ENCODE measurements around the gene ITGA11.

The ITGA11 gene

DNA sequence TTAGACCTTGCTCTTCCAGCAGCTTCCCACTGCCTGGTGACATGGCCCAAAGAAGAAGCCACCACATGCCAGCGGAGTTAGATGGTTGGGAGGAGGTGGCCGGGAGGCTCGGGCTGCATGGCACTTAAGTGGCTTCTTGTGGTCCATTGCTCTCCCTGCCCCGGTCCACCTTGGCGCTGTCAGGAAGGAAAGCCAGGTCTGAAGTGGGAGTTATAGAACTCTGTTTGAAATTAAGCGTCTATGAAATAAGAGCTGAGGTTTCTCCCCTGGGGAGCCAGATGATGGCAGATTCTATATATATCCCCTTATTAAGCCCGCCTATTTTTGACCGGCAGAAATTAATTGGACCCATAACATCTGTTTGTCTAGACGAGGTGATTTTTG, 61.2 kb downstream of the ITGA11 start:
- Histone ChIP-seq H3K27ac (ENCODE audit: low read length) (no peak overlapping the region), H3K9ac (ENCODE audit: low read length in 2 of 2) (no peak overlapping the region), H3K9me3 (ENCODE audit: control insufficient read depth in 2 of 2, low read length in 2 of 2) (no peaks in the 10 kb centered on the region), H3K4me3 (ENCODE audit: low read length in 2 of 2) (no peak overlapping the region), H3K36me3 (ENCODE audit: control insufficient read depth in 2 of 2, insufficient read depth in 2 of 2, low read length in 2 of 2) (no peaks in the 10 kb centered on the region), H3K27me3 (ENCODE audit: control insufficient read depth in 1 of 2, insufficient read depth in 2 of 2, low read length in 2 of 2) (no peaks in the 10 kb centered on the region), H3K4me1 (ENCODE audit: control insufficient read depth, insufficient read depth, low read length) (peaks cover 11% of the 10 kb centered on the region)

DNA sequence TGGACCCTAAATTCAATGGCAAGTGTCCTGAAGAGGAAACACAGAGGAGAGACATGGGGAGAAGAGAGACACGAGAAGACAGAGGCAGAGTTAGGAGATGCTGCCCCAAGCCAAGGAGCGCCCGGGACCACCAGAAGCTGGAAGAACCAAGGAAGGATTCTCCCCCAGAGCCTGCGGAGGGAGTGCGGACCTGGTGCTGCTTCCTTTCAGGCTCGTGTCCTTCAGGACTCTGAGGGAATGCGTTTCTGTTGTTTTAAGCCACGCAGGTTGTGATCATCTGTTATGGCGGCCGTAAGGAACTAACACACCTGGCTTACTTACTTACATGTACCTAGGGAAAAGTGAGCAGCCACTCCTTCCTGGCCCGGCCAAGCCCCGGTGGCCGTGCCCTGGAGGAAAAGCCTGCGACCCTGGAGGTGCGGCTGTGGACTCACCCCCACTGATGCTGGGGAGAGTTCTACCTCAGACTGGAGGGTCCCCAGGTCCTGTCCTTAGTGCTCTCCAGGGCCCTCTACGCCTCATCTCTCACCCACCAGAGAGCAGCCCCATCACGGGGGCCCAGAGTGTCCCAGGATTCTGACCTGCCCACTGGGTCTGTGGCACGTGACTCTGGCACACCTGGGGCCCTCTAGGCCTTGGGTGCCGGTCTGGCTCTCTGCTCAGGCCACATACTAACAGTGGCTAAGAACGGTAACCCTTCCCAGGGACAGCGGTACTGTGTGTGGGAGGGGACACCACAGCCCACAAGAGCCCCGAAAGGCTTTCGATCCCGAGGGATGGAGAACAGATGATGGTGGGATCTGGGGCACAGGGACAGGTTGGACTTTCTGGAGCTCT, 61.8 kb downstream of the ITGA11 start:
- Histone ChIP-seq H3K9ac (ENCODE audit: low read length in 2 of 2) (no peak overlapping the region), H3K9me3 (ENCODE audit: control insufficient read depth in 2 of 2, low read length in 2 of 2) (no peaks in the 10 kb centered on the region), H3K27me3 (ENCODE audit: control insufficient read depth in 1 of 2, insufficient read depth in 2 of 2, low read length in 2 of 2) (no peaks in the 10 kb centered on the region), H3K4me3 (ENCODE audit: low read length in 2 of 2) (no peak overlapping the region), H3K36me3 (ENCODE audit: control insufficient read depth in 2 of 2, insufficient read depth in 2 of 2, low read length in 2 of 2) (no peaks in the 10 kb centered on the region), H3K4me1 (ENCODE audit: control insufficient read depth, insufficient read depth, low read length) (peaks cover 16% of the 10 kb centered on the region), H3K27ac (ENCODE audit: low read length) (no peak overlapping the region)

DNA sequence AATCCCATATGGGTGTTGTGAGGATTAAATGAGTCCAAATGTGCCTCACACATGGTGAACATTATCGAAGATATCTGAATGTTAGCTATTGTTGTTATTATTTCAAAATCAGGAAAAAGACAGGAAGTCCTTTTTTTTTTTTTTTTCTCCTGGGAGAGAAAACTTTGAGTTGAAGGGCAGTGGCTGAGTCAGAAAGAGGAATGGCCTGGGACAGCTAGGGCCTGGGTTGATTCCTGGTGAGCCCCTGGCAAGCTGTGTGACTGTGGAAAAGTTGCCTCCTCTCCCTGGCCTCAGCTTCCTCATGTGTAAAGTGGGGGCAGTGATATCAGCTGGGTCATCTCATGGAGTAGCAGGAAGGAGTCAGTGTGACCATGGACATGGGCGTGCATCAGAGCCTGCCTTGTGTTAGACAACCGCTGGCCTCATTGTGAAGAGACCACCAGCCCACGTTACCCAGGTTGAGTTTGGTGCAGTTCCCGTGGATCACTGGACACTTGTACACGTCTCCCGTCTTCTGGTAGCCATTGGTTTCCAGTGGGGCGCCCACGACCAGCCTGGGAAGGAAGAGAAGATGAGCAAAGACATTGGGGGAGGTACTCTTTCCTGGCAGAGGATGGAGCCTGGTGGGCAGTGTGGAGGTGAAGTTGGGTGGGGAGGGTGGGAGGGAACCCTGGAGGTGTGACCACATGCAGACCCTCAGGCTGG, 63.1 kb downstream of the ITGA11 start:
- Histone ChIP-seq H3K36me3 (ENCODE audit: control insufficient read depth in 2 of 2, insufficient read depth in 2 of 2, low read length in 2 of 2) (no peaks in the 10 kb centered on the region), H3K27me3 (ENCODE audit: control insufficient read depth in 1 of 2, insufficient read depth in 2 of 2, low read length in 2 of 2) (no peaks in the 10 kb centered on the region), H3K9me3 (ENCODE audit: control insufficient read depth in 2 of 2, low read length in 2 of 2) (no peaks in the 10 kb centered on the region), H3K4me3 (ENCODE audit: low read length in 2 of 2) (no peak overlapping the region), H3K9ac (ENCODE audit: low read length in 2 of 2) (no peak overlapping the region), H3K4me1 (ENCODE audit: control insufficient read depth, insufficient read depth, low read length) (peaks cover 22% of the 10 kb centered on the region), H3K27ac (ENCODE audit: low read length) (no peak overlapping the region)

DNA sequence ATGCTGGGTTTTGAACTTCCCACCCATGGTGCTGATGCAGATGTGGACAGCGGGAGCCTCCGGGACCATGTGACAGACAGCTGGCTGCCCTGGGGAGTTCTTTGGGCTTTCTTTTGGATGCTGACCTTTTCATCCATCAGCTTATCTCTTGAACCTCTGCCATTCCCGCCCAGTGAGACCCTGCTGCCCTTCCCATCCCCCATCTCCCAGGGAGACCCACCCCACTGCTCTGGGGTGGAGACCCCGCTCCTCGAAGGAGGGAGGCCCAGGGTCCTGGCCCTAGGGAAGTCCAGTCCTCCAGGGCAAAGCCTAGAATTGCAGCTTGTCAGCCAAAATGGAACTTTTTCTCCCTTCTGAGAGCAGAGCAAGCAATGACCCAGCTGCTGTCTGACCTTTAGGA, 64.0 kb downstream of the ITGA11 start:
- Histone ChIP-seq H3K4me1 (ENCODE audit: control insufficient read depth, insufficient read depth, low read length) (peaks cover 30% of the 10 kb centered on the region), H3K9ac (ENCODE audit: low read length in 2 of 2) (no peak overlapping the region), H3K27me3 (ENCODE audit: control insufficient read depth in 1 of 2, insufficient read depth in 2 of 2, low read length in 2 of 2) (no peaks in the 10 kb centered on the region), H3K4me3 (ENCODE audit: low read length in 2 of 2) (no peak overlapping the region), H3K9me3 (ENCODE audit: control insufficient read depth in 2 of 2, low read length in 2 of 2) (no peaks in the 10 kb centered on the region), H3K27ac (ENCODE audit: low read length) (no peak overlapping the region), H3K36me3 (ENCODE audit: control insufficient read depth in 2 of 2, insufficient read depth in 2 of 2, low read length in 2 of 2) (no peaks in the 10 kb centered on the region)

DNA sequence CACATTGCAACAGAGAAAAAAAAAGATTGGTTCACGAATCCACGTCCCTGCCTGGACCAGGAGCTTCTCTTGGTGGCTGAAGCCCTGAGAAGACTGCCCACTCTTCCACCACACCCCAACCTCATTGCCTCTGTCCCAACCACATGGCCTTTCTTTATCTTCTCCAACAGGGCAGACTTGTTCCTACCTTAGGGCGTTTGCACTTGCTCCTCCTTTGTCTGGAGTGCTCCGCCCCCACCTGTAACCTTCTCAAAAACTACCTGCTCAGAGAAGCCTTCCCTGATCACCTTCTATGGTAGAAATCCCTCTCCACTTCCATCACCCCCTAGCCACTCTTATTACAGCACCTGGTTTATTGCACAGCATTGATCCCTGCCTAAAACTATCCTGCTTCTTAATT, 64.7 kb downstream of the ITGA11 start:
- Histone ChIP-seq H3K4me3 (ENCODE audit: low read length in 2 of 2) (no peak overlapping the region), H3K27me3 (ENCODE audit: control insufficient read depth in 1 of 2, insufficient read depth in 2 of 2, low read length in 2 of 2) (no peaks in the 10 kb centered on the region), H3K36me3 (ENCODE audit: control insufficient read depth in 2 of 2, insufficient read depth in 2 of 2, low read length in 2 of 2) (no peaks in the 10 kb centered on the region), H3K27ac (ENCODE audit: low read length) (no peak overlapping the region), H3K9ac (ENCODE audit: low read length in 2 of 2) (no peak overlapping the region), H3K9me3 (ENCODE audit: control insufficient read depth in 2 of 2, low read length in 2 of 2) (no peaks in the 10 kb centered on the region), H3K4me1 (ENCODE audit: control insufficient read depth, insufficient read depth, low read length) (peaks cover 30% of the 10 kb centered on the region)

DNA sequence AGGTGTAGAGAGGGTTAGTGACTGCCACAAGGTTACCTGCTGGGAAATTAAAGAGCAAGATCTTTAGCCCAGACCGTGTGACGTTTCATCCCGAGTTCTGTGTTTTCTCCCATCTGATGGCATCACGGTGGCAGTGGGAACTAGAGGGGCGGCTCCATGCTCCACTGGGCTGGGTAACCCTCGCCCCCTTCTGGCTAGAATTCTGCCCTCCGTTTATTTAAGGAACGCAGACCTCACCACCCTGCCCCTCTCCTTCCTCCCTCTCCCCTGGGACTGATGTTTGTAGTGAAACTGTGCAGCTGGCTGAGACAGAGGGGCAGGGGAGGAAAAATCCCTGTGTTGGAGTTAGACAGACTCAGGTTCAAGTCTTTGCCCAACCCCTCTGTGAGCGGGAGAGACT, 65.6 kb downstream of the ITGA11 start:
- Histone ChIP-seq H3K27ac (ENCODE audit: low read length) (no peak overlapping the region), H3K4me3 (ENCODE audit: low read length in 2 of 2) (no peak overlapping the region), H3K4me1 (ENCODE audit: control insufficient read depth, insufficient read depth, low read length) (peaks cover 30% of the 10 kb centered on the region), H3K27me3 (ENCODE audit: control insufficient read depth in 1 of 2, insufficient read depth in 2 of 2, low read length in 2 of 2) (peaks cover 0 to under 1% of the 10 kb centered on the region in 2 donors), H3K9ac (ENCODE audit: low read length in 2 of 2) (no peak overlapping the region), H3K9me3 (ENCODE audit: control insufficient read depth in 2 of 2, low read length in 2 of 2) (no peaks in the 10 kb centered on the region), H3K36me3 (ENCODE audit: control insufficient read depth in 2 of 2, insufficient read depth in 2 of 2, low read length in 2 of 2) (no peaks in the 10 kb centered on the region)

DNA sequence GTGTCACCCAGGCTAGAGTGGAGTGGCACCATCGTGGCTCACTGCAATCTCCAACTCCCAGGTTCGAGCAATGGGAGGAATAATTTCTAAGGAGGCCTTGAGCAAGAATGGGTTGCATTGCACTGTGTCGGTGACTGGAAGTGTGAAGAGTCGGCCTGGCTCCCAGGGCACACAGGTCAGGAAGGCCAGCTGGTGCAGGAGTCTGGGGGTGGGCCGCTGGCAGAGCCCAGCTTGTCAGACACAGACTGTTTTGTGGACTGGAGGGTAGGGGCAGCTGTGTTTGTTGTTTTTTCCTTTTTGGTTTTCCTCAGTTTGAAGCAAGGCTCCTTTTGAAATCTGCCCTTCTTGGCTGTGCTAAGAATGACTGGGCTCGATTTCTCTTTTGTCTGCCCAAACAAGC, 66.2 kb downstream of the ITGA11 start:
- no peak overlapping the region for H3K27ac ChIP-seq (ENCODE audit: low read length)

DNA sequence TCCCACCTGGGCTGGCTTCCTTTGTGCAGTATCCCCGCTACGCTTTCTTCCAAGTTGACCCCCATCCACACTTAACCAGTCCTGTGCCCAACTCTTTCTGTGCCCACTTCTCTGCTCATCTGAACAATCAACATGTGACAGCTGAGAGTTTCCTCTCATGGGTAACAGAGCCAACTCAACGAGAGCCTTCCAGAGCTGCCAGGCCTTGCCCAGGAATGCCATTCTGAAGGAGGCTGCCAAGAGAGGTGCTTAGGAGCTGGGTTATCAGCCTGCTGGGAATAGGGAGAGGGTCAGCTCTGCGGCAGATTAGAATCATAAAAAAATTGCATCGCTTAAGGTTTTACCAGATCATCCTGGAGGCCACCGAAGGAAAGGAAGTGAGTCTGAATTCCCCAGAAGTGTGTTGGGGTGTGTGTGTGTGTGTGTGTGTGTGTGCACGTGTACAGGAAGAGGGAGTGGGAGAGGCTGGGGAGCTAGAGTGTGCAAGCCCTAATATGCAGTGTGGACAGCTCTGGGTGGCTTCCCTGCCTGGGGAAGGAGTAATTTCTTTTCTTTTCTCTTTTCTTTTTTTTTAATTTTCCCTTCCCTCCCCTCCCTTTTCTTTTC, 66.7 kb downstream of the ITGA11 start:
- H3K27me3 ChIP-seq (ENCODE audit: control insufficient read depth in 1 of 2, insufficient read depth in 2 of 2, low read length in 2 of 2), result peaks cover 0 to 2% of the 10 kb centered on the region in 2 donors
- no peak overlapping the region for H3K27ac ChIP-seq (ENCODE audit: low read length)
- no peaks in the 10 kb centered on the region for H3K36me3 ChIP-seq (ENCODE audit: control insufficient read depth in 2 of 2, insufficient read depth in 2 of 2, low read length in 2 of 2)
- no peak overlapping the region for H3K9ac ChIP-seq (ENCODE audit: low read length in 2 of 2)
- H3K4me1 ChIP-seq (ENCODE audit: control insufficient read depth, insufficient read depth, low read length), result peaks cover 30% of the 10 kb centered on the region
- no peak overlapping the region for H3K4me3 ChIP-seq (ENCODE audit: low read length in 2 of 2)
- H3K9me3 ChIP-seq (ENCODE audit: control insufficient read depth in 2 of 2, low read length in 2 of 2), result no peaks in the 10 kb centered on the region

More for the DNA sequence above, 66.2 kb downstream of the ITGA11 start:
- Histone ChIP-seq H3K9me3 (ENCODE audit: control insufficient read depth in 2 of 2, low read length in 2 of 2) (no peaks in the 10 kb centered on the region), H3K36me3 (ENCODE audit: control insufficient read depth in 2 of 2, insufficient read depth in 2 of 2, low read length in 2 of 2) (no peaks in the 10 kb centered on the region), H3K4me3 (ENCODE audit: low read length in 2 of 2) (no peak overlapping the region), H3K9ac (ENCODE audit: low read length in 2 of 2) (no peak overlapping the region), H3K4me1 (ENCODE audit: control insufficient read depth, insufficient read depth, low read length) (peaks cover 30% of the 10 kb centered on the region), H3K27me3 (ENCODE audit: control insufficient read depth in 1 of 2, insufficient read depth in 2 of 2, low read length in 2 of 2) (peaks cover 0 to 2% of the 10 kb centered on the region in 2 donors)

DNA sequence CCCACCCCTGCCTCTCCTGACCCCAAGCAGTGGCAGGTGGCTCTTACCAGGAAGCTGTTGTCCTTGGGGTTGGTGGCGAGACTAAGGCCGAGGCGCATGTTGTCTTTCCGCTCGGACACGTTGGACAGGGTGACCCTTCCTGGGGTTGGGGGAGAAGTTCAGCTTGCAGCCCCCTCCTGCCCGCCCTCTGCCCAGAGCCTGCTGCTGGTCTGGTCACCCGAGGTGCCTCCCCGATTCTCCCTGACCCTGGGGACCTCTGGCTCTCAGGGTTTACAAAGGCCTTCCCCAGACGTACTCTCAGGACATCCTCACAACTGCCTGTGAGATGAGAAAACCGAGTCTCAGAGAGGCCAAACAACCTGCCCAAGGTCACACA, 67.3 kb downstream of the ITGA11 start:
- Histone ChIP-seq H3K4me3 (ENCODE audit: low read length in 2 of 2) (no peak overlapping the region), H3K9ac (ENCODE audit: low read length in 2 of 2) (no peak overlapping the region), H3K9me3 (ENCODE audit: control insufficient read depth in 2 of 2, low read length in 2 of 2) (no peaks in the 10 kb centered on the region), H3K27ac (ENCODE audit: low read length) (no peak overlapping the region), H3K36me3 (ENCODE audit: control insufficient read depth in 2 of 2, insufficient read depth in 2 of 2, low read length in 2 of 2) (no peaks in the 10 kb centered on the region), H3K27me3 (ENCODE audit: control insufficient read depth in 1 of 2, insufficient read depth in 2 of 2, low read length in 2 of 2) (peaks cover 0 to 2% of the 10 kb centered on the region in 2 donors), H3K4me1 (ENCODE audit: control insufficient read depth, insufficient read depth, low read length) (peaks cover 30% of the 10 kb centered on the region)

DNA sequence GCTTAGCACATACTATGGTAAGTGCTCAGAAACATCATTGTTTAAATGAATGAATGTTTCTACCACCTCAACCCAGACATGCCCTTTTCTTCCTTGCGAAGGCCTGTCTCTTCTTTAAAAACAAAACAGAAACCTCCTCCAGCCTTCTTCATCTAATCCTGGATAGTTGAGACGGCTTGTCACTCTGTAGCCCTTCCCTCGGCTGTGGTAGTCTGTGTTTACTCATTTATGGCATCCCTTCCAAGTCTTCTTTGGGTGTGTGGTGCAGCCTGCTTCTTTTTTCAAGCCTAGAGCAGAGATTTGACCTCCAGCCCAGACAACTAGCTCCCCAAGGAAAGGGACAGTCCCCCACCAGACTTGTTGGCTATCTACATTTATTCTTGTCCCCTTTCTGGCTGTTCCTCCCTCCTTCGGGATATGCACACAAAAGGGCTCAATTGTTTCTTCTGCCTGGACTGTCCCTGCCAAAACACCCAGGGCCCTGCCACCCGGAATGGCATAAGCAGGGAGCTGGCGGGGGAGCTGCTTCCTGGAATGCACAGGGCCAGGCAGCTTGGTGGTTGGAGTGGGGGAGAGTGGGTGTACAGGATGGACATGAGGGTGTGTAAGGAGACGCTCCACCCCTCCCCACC, 67.8 kb downstream of the ITGA11 start:
- H3K9ac ChIP-seq (ENCODE audit: low read length in 2 of 2), result no peak overlapping the region
- H3K4me3 ChIP-seq (ENCODE audit: low read length in 2 of 2), result peak overlapping the region in 1 of 2 donors; percentile 15
- peaks cover 30% of the 10 kb centered on the region for H3K4me1 ChIP-seq (ENCODE audit: control insufficient read depth, insufficient read depth, low read length)
- no peaks in the 10 kb centered on the region for H3K36me3 ChIP-seq (ENCODE audit: control insufficient read depth in 2 of 2, insufficient read depth in 2 of 2, low read length in 2 of 2)
- H3K9me3 ChIP-seq (ENCODE audit: control insufficient read depth in 2 of 2, low read length in 2 of 2), result no peaks in the 10 kb centered on the region
- peak overlapping the region; percentile 18 for H3K27ac ChIP-seq (ENCODE audit: low read length)
- peaks cover 0 to 2% of the 10 kb centered on the region in 2 donors for H3K27me3 ChIP-seq (ENCODE audit: control insufficient read depth in 1 of 2, insufficient read depth in 2 of 2, low read length in 2 of 2)
